Activated naive CD4-positive, alpha-beta T cell treated with anti-CD3 and anti-CD28 coated beads, Interleukin-2, amount 50 U/mL, for 24 hours (primary cell): ENCODE results near the gene FAM53B.
"Not testable (repeated sequence)": the region's sequence is repeated elsewhere in the genome, so short reads cannot be mapped to it uniquely, and the experiment has no call there.

ENCODE experiments used
- H3K27ac Mint-ChIP-seq: one replicate; pipeline ENCODE4 v1.8.0; 2021; ENCODE audit warnings: mild to moderate bottlenecking, mixed read lengths
- H3K27me3 Mint-ChIP-seq: one replicate; pipeline ENCODE4 v1.8.0; 2021; ENCODE audit warnings: mixed read lengths
- H3K36me3 Mint-ChIP-seq: one replicate; pipeline ENCODE4 v1.8.0; 2021; ENCODE audit warnings: mixed read lengths
- H3K4me1 Mint-ChIP-seq: one replicate; pipeline ENCODE4 v1.8.0; 2021; ENCODE audit warnings: mixed read lengths
- H3K4me3 Mint-ChIP-seq: one replicate; pipeline ENCODE4 v1.8.0; 2021; ENCODE audit warnings: mild to moderate bottlenecking, mixed read lengths
- H3K9me3 Mint-ChIP-seq: one replicate; pipeline ENCODE4 v1.8.0; 2021; ENCODE audit warnings: mixed read lengths

FAM53B gene

GRCh38 chr10:124610851-124611250, 133.3 kb downstream of the FAM53B start:
- not testable (repeated sequence) for H3K9me3 Mint-ChIP-seq, H3K36me3 Mint-ChIP-seq, H3K27me3 Mint-ChIP-seq, H3K27ac Mint-ChIP-seq, H3K4me3 Mint-ChIP-seq
- peaks cover 34% of the 10 kb centered on the region for H3K4me1 Mint-ChIP-seq

GRCh38 chr10:124610186-124610585, 134.0 kb downstream of the FAM53B start:
- H3K4me1 Mint-ChIP-seq, result peaks cover 34% of the 10 kb centered on the region
- H3K9me3 Mint-ChIP-seq, H3K36me3 Mint-ChIP-seq, H3K27me3 Mint-ChIP-seq, H3K27ac Mint-ChIP-seq, H3K4me3 Mint-ChIP-seq: not testable (repeated sequence)

GRCh38 chr10:124609698-124610097, 134.5 kb downstream of the FAM53B start:
- peaks cover 29% of the 10 kb centered on the region for H3K4me1 Mint-ChIP-seq
- no peaks in the 10 kb centered on the region for H3K9me3 Mint-ChIP-seq
- no peaks in the 10 kb centered on the region for H3K27me3 Mint-ChIP-seq
- no peak overlapping the region for H3K4me3 Mint-ChIP-seq
- H3K27ac Mint-ChIP-seq, result no peak overlapping the region
- H3K36me3 Mint-ChIP-seq, result no peaks in the 10 kb centered on the region

- Mint-ChIP-seq H3K9me3 (no peaks in the 10 kb centered on the region), H3K27ac (no peak overlapping the region), H3K4me1 (peaks cover 19% of the 10 kb centered on the region), H3K4me3 (no peak overlapping the region), H3K36me3 (no peaks in the 10 kb centered on the region), H3K27me3 (no peaks in the 10 kb centered on the region)
Observed at GRCh38 chr10:124608093-124608721, 136.0 kb downstream of the FAM53B start.

- H3K27me3 Mint-ChIP-seq, result no peaks in the 10 kb centered on the region
- H3K9me3 Mint-ChIP-seq, result no peaks in the 10 kb centered on the region
- H3K4me1 Mint-ChIP-seq, result peaks cover 17% of the 10 kb centered on the region
- no peak overlapping the region for H3K4me3 Mint-ChIP-seq
- H3K27ac Mint-ChIP-seq, result no peak overlapping the region
- H3K36me3 Mint-ChIP-seq, result no peaks in the 10 kb centered on the region
Observed at GRCh38 chr10:124607693-124608092, 136.5 kb downstream of the FAM53B start.

- H3K27ac Mint-ChIP-seq, result no peak overlapping the region
- no peaks in the 10 kb centered on the region for H3K9me3 Mint-ChIP-seq
- no peak overlapping the region for H3K4me3 Mint-ChIP-seq
- peaks cover 9% of the 10 kb centered on the region for H3K4me1 Mint-ChIP-seq
- no peaks in the 10 kb centered on the region for H3K27me3 Mint-ChIP-seq
- H3K36me3 Mint-ChIP-seq, result no peaks in the 10 kb centered on the region
Observed at GRCh38 chr10:124606822-124607221, 137.4 kb downstream of the FAM53B start.

GRCh38 chr10:124605856-124606812, 138.0 kb downstream of the FAM53B start:
- H3K4me1 Mint-ChIP-seq, result peaks cover 3% of the 10 kb centered on the region
- H3K36me3 Mint-ChIP-seq, result no peaks in the 10 kb centered on the region
- H3K27me3 Mint-ChIP-seq, result no peaks in the 10 kb centered on the region
- no peak overlapping the region for H3K4me3 Mint-ChIP-seq
- no peaks in the 10 kb centered on the region for H3K9me3 Mint-ChIP-seq
- no peak overlapping the region for H3K27ac Mint-ChIP-seq

- no peak overlapping the region for H3K27ac Mint-ChIP-seq
- H3K4me1 Mint-ChIP-seq, result no peaks in the 10 kb centered on the region
- H3K36me3 Mint-ChIP-seq, result no peaks in the 10 kb centered on the region
- H3K27me3 Mint-ChIP-seq, result no peaks in the 10 kb centered on the region
- H3K9me3 Mint-ChIP-seq, result no peaks in the 10 kb centered on the region
- H3K4me3 Mint-ChIP-seq, result no peak overlapping the region
Observed at GRCh38 chr10:124605481-124605855, 138.7 kb downstream of the FAM53B start.

- no peaks in the 10 kb centered on the region for H3K27me3 Mint-ChIP-seq
- H3K27ac Mint-ChIP-seq, result no peak overlapping the region
- H3K9me3 Mint-ChIP-seq, result no peaks in the 10 kb centered on the region
- H3K4me1 Mint-ChIP-seq, result no peaks in the 10 kb centered on the region
- no peak overlapping the region for H3K4me3 Mint-ChIP-seq
- no peaks in the 10 kb centered on the region for H3K36me3 Mint-ChIP-seq
Observed at GRCh38 chr10:124605001-124605370, 139.2 kb downstream of the FAM53B start.

- no peaks in the 10 kb centered on the region for H3K27me3 Mint-ChIP-seq
- no peak overlapping the region for H3K27ac Mint-ChIP-seq
- no peak overlapping the region for H3K4me3 Mint-ChIP-seq
- H3K4me1 Mint-ChIP-seq, result no peaks in the 10 kb centered on the region
- H3K36me3 Mint-ChIP-seq, result no peaks in the 10 kb centered on the region
- H3K9me3 Mint-ChIP-seq, result no peaks in the 10 kb centered on the region
Observed at GRCh38 chr10:124604214-124605000, 139.8 kb downstream of the FAM53B start.

- no peak overlapping the region for H3K27ac Mint-ChIP-seq
- H3K4me3 Mint-ChIP-seq, result no peak overlapping the region
- no peaks in the 10 kb centered on the region for H3K36me3 Mint-ChIP-seq
- no peaks in the 10 kb centered on the region for H3K4me1 Mint-ChIP-seq
- no peaks in the 10 kb centered on the region for H3K27me3 Mint-ChIP-seq
- H3K9me3 Mint-ChIP-seq, result no peaks in the 10 kb centered on the region
Observed at GRCh38 chr10:124603376-124604213, 140.6 kb downstream of the FAM53B start.

- no peak overlapping the region for H3K4me3 Mint-ChIP-seq
- H3K9me3 Mint-ChIP-seq, result no peaks in the 10 kb centered on the region
- no peaks in the 10 kb centered on the region for H3K27me3 Mint-ChIP-seq
- no peak overlapping the region for H3K27ac Mint-ChIP-seq
- no peaks in the 10 kb centered on the region for H3K36me3 Mint-ChIP-seq
- no peaks in the 10 kb centered on the region for H3K4me1 Mint-ChIP-seq
Observed at GRCh38 chr10:124602646-124603365, 141.4 kb downstream of the FAM53B start.

GRCh38 chr10:124602121-124602561, 142.0 kb downstream of the FAM53B start:
- Mint-ChIP-seq H3K27me3 (no peaks in the 10 kb centered on the region), H3K4me3 (no peak overlapping the region), H3K9me3 (no peaks in the 10 kb centered on the region), H3K4me1 (no peaks in the 10 kb centered on the region), H3K27ac (no peak overlapping the region), H3K36me3 (no peaks in the 10 kb centered on the region)

- H3K27me3 Mint-ChIP-seq, result no peaks in the 10 kb centered on the region
- H3K27ac Mint-ChIP-seq, result no peak overlapping the region
- H3K36me3 Mint-ChIP-seq, result no peaks in the 10 kb centered on the region
- no peaks in the 10 kb centered on the region for H3K4me1 Mint-ChIP-seq
- no peaks in the 10 kb centered on the region for H3K9me3 Mint-ChIP-seq
- H3K4me3 Mint-ChIP-seq, result no peak overlapping the region
Observed at GRCh38 chr10:124601431-124602120, 142.6 kb downstream of the FAM53B start.
